Activated CD4-positive, alpha-beta T cell treated with anti-CD3 and anti-CD28 coated beads for 24 hours (primary cell): ENCODE results near the gene BCAS1.

Experiments
- DNase-seq, 2 donors: peaks; one replicate each; pipeline ENCODE4 v3.0.0-alpha.2; 2020; ENCODE audit warnings: low read depth in 2 of 2

Gene BCAS1

DNA sequence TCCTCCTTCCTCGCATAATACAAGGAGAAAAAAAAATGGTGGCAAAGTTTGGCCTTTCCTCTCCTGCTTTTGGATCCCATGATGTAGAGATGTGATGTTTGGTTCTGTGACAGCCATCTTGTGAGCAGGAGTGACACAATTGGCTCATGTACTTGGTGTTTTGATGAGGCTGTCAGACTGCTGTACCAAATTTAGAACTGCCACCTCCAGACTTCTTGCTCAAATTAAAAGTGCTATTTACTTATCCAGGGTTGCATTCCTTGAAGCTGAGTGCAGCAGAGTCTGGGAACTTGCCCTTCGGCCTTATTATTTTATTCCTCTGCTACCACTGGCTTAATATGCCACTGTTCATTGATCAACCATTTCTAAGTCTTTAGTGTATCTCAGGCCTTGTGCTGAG is 21.9 kb downstream of the BCAS1 start:
- DNase-seq: no peak

DNA sequence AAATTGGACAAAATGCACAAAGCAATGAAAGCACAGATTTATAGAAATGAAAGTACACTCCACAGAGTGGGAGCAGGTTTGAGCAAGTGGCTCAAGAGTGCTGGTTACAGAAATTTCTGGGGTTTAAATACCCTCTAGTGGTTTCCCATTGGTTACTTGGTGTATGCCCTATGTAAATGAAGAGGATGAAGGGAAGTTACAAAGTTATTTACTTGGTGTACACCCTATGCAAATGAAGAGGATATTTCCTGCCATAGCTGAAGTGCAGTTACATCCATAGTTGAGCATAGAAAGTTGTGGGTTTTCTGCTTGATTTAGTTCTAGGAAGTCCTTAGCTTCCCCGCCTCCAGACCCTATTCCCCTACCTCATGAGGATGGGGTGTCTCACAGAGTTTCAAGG is 22.7 kb downstream of the BCAS1 start:
- no peak for DNase-seq

DNA sequence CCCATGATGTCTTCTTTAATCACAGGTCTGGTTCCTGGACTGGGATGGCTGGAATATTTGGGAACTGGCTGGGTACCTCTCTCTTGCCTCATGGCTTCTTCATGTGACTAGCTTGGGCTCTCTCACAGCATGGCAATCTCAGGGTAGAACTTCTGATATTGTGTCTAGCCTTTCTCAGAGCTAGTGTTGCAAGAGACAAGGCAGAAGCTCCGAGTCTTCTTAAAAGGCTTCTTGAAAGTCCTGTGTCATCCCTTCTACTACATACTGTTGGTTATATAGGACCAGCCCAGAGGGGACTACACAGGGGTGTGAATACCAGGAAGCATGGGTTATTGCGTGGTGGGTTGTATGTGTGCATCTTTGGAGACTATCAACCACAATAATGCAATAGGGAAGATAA is 23.3 kb downstream of the BCAS1 start:
- no peak for DNase-seq

DNA sequence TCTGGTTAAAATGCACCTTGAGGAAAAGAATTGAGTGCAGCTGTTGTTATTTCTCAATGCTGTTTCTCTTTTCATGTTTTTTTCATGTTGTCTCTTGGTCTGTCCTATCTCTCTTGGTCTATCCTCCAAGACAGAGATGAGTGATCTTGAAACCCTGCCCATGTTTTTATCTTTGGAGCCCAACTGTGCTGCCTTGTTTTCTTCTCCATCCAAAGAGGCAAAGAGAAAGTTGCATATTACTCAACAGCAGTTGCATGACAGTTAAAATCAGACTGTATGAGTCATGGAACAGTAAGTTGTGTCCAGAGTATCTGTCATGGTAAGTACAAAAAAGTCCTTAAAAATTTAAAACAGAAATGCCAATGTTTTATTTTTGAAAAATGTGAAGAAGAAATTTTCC is 26.2 kb downstream of the BCAS1 start:
- DNase-seq: no peak

DNA sequence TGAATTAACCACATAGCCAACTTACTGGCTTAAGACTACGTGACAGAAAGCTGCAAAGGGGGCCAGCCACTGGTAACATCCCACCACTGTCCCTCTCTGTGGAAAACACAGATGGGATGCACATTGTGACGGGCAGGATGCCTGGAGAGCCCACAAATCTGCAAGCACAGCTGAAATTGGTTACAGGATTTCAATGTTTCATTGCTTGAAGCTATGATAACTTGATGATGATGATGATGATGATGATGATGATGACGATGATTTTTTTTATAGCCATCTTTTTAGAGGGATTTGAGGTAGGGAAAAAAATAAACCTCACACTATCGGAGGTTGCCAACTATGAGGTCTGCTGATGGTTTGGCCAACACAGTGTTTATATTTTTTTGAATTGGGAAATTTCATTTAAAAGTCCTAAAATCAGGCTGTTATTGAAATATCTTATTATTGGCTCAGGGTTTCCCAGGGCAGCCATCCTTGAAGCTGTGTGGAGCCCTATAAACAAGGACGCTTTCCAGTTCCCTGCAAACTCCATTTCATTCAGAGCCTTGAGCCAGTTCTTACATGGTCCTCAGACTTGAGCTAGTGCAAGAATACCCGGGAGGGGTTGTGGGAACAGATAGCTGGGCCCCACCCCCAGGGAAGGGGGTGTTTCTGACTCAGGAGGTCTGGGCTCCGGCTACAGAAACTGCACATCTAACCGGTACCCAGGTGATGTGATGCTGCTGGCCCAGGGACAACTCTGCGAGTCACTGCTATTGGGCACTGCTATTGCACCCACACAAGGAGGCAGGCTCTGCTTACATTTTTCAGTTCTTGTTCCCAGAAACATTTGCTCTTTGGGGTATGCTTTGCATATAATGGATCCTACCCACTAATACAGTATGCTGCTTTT is 27.1 kb downstream of the BCAS1 start:
- DNase-seq: no peak

DNA sequence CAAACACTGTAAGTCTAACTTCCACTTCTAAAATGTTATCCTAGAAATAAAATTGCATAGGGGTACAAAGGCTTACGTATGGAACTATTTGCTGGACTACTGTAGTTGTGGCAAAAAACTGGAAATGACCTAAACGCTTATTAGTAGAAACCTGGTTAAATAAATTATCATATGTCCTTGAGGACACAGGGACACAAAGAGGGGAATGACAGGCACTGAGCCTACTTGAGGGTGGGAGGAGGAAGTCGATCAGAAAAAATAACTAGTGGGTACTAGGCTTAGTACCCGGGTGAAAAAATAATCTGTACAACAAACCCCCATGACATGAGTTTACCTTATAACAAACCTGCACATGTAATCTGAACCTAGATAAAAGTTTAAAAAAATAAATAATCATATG is 28.4 kb downstream of the BCAS1 start:
- DNase-seq: no peak

DNA sequence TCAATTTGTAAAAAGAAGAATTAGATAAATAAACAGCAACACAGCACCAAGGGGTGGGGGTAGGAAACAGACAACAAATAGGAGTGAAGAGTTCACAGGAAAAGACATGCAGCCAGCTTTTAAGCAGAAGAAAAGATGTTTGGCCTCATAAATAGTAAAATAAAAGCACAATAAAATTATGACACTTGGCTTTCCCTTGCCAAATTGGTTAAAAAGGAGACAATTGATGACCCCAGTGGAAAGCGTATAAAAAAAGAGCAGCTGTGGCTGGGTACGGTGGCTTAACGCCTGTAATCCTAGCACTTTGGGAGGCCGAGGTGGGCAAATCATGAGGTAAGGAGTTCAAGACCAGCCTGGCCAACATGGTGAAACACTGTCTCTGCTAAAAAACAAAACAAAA is 29.1 kb downstream of the BCAS1 start:
- no peak for DNase-seq

DNA sequence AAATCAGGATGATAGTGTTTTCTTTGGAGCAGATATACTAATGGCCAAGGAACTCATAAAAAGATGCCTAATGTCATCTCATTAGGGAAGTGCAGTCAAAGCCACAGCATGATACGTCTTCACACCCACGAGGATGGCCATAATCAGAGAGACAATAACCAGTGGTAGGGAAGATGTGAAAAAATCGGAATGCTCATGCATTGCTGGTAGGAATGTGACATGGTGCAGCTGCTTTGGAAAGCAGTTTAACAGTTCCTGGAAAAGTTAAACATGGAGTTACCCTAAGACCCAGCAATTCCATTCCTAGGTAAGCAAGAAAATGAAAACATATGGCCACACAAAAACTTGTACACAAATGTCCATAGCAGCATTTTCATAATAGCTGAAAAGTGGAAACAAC is 29.9 kb downstream of the BCAS1 start:
- DNase-seq: no peak

DNA sequence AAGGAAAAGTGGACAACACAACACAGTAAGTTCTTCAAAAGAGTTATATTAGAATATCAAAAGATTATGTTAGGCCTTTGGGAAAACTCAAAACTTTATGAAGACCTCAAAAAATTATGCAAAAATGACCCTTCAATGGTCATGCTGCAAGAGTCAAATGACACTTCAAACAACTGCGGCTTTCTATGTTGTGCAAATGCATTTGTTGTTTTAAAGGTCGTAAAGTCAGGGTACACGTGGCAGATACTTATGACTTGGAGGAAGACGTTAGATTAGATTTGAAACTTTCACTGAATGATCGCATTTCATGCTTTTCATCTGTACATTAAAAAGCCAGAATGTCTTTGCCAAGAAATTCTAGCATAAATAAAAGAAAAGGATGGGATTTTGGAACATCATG is 31.4 kb downstream of the BCAS1 start:
- no peak for DNase-seq

DNA sequence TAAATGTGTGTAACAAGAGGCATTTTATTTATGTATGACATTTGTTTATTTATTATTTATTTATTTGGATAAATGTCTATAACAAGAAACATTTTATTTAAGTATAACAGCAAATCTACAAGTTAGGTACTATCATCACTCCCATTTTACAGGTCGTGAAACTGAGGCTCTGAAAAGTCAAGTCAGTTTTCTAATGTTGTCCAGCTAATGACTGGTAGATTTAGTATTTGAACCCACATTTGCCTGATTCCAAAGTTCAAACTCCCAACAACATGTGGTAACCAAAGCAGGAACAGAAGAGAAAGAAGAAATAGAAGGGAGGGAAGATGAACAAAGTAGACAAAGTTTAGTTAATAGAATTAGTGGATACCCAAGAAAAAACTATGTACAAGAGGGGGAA is 32.9 kb downstream of the BCAS1 start:
- no peak for DNase-seq

DNA sequence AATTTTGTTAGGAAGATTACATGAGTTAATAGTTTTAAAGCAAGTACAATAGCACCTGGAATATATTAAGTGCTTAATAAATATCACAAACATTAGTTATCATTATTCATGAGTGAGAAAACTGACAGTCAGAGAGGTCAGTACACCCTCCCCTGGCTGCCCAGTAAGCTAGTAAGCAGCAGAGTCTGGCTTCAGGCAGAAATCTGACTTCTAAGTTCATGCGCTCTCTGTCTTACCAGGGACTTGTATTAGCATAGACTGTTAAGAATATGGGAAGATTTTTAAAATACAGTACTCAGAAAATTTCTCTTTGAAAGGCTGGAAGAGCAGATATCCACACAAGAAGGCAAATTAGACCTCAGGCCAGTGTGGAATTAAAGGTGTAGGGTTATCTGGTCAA is 40.8 kb downstream of the BCAS1 start:
- no peak for DNase-seq

DNA sequence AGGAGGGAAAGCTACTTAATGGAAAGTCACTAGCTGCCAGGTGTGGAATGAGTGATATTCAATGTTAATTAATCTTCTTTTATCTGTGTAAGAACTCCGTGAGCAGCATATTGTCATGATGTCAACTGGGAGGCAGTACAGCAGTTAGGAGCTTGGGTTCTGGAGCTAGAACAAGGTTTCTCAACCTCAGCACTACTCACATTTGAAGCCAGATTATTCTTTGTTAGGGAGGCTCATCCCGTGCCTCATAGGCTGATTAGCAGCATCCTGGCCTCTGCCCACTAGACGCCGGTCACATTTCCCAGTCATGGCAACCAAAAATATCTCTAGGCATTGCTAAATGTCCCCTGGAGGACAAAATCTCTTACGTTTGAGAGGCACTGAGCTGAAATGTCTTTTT is 41.2 kb downstream of the BCAS1 start:
- no peak for DNase-seq

DNA sequence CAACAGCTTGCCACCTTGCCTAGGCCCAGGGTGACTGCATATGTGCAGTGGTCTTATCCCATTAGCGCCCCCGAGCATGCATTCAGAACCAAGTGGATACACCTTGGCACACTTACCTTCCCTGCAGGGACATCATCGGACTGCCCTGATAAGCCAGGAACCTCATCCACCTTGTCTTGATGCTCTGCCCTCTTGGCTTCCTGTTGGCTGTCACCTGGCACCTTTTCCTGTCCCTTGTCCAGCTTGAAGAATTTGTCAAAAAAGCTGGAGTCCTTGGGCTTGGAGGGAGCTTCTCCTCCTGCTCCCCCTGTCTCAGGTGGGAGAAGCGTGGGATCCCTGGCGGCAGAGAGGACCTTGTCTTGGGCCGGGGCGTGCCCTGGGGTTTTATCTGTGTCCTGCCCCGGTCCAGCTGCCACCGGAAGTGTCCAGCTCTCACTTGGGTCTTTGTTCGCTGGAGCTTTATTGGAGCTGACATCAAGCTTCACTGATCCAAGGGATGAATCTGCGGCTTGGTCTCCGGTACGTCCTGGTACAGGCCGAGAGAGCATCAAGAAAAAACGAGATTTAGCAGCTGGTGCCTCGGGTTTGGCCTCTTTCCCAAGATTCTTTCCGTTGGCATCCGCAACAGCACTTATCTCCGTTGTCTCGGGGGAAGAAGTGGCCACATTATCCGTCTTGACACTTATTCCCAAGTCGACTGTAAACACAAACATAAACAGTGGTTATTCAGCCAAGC is 42.0 kb downstream of the BCAS1 start:
- no peak for DNase-seq

DNA sequence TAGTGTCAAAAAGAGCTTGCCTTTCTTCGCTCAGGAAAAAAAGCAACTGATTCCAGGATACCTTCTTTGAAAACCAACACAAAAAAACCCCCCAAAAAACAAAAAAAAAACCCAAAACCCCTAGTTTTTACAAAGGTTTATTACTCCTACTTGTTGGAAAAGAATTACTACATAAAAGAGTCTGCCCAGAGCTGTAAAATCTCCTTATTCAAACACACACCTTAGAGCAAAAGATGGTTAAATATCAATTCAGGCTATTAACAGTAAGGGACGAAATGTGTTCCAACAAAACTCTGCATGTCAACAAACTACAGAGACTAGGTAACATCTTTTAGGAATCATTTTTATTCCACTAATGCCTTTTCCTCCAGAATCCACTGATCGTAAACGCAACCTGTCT is 42.7 kb downstream of the BCAS1 start:
- DNase-seq: no peak

DNA sequence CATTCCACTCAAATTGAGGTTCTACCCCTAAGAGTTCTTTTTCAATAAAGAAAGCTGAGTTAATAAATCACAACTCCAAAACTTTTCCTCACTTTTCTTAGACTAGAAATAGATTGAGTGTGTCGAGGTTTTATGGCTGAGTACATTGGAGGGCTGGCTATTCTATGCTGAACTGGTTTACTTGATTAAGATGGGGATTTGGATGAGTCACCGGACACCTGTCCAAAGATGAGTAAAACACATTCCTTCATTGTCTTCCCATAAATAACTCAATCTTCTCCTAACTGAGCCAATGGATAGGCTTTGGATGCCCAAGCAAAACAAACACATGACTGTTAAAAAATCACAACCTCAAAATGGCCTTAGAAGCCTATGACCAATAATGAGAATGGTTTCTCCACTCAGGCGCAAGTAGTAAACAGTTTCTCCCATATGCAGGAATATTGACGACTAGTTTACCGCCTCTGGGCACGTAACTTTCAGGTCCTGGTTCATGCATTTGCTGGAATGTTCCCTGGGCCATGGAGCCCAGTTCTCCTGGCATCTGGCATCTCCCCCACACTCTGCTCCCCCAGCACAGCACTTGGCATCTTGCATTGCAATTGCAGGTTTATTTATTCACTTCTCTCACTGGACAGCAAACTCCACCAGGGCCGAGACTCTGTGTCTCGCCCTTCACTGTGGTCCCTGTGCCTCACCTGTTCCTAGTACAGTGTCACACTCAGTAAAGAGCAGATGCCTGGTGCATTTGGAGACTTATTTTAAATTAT is 43.9 kb downstream of the BCAS1 start:
- no peak for DNase-seq

DNA sequence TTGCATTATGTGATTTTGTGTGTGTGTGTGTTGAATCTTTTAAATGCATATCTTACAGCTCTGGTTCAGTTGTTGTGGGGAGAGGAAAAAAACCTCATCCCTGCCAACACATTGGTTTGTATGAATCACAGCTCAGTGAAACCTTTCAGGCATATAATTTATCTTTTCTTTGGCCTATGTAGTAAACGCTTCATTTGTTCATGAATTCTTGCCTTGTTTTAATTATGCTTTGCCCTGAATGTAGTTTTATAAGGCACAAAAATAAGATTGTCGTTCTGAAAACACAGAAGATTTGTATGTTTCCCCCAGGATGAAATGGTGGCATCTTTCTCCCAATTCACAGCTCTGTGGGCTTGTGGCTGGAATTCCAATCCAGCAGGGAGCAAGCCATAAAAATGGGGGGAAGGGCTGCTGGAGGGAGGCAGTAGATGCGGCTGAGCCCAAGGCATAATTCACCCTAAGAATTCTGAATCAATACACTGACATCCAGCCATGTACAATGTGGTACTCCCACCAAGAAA is 45.1 kb downstream of the BCAS1 start:
- DNase-seq: no peak

DNA sequence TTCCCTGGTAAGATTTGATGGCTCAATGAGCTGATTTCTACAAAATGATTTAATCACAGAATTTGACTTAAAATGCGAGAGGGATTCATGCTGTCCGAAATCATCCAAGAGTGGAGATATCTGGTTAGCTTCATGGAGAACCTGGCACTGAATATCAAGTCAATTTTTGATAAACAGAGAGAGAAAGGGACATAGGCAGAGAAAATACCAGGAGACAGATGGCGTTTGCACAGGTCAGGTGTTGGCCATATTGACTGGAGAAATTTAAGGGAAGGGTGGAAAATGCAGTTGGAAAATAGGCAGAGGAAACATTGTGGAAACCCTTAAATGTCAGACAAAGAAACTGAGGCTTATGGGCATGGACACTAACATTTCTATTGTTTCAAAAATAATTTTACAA is 47.0 kb downstream of the BCAS1 start:
- DNase-seq: no peak

DNA sequence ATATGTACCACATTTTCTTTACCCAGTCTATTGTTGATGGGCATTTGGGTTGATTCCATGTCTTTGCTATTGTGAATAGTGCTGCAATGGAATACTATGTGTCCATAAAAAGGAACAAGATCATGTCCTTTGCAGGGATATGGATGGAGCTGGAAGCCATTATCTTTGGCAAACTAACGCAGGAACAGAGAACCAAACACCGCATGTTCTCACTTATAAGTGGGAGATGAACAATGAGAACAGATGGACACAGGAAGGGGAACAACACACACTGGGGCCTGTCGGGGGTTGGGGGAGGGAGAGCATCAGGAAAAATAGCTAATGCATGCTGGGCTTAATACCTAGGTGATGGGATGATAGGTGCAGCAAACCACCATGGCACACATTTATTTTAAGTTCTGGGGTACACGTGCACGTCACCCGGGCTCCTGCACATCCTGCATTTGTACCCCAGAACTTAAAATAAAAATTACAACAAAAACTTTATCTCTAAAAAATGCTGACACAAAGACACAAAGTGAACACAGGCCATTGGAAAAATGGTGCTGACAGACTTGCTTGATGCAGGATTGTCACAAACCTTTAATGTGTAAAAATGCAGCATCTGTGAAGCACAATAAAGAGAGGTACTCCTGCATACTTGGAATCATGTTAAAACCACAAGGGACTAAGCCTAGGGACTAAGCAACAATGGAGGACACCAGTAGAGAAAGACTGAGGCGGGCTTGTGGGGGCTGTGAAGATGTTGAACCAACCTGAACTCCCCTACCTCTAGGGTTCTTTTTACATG is 48.8 kb downstream of the BCAS1 start:
- no peak for DNase-seq

DNA sequence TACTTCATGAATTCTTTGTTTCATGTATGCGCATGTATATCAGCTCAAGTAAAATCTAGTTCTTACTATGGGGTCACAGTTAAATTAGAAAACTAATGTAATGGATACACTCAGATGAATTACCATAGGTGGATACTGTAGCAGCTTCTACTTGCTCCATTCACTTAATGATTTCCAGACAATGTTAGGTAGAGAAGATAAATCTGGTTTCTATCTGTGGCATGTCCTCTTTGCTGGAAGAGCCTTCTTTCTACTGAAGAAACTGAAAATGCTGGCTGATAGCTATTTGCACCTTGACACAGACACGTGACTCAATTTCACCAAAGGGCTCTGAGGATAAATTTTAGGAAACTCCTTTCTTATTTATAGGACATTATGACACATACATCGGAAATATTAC is 49.5 kb downstream of the BCAS1 start:
- DNase-seq: no peak

DNA sequence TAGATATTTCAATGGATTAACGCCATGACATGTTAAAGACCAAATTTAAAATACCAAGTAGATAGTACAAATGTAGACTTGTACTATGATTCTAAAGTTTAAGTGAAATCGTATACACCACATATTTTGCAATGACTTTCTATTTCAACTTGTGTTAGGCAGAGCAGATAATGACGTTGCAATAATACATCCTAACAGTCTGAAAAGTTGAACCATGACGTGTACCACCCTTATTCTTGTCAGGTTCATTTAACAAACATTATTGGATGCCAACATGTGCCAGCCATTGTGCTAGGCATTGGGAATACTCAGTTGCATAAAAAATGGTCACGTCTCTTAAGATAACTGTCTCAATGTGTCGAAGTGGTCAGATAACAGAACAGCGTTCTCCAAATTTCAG is 50.0 kb downstream of the BCAS1 start:
- no peak for DNase-seq

DNA sequence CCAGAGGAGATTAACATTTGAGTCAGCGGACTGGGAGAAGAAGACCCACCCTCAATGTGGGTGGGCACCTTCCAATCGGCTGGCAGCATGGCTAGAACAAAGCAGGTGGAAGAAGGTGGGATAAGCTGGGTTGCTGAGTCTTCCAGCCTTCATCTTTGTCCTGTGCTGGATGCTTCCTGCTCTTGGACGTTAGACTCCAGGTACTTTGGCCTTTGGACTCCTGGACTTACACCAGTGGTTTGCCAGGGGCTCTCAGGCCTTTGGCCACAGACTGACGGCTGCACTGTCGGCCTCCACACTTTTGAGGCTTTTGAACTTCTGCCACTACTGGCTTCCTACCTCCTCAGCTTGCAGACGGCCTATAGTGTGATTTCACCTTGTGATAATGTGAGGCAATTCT is 50.8 kb downstream of the BCAS1 start:
- DNase-seq: no peak

DNA sequence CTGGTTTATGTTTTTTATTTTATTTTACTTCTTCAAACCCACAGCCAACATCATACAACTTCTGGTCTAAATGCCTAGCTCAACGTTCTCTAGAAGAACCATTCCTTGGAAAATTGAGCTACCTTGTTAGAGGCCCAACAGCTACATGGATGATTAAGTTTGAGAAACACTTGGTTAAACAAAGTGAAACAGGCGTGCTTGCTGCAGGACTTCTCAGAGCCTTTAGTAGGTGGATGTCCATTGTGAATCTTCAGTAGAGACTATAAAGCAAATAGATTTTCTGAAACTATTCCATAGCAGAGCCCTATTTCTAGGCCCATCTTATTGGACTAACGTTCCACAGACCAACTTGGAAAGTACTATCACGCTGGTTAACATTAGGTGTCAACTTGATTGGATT is 51.3 kb downstream of the BCAS1 start:
- DNase-seq: no peak
